Fibroblast of lung (primary cell): Measurements from ENCODE around the gene VWCE.
"Not testable (repeated sequence)": the region's sequence is repeated elsewhere in the genome, so short reads cannot be mapped to it uniquely, and the experiment has no call there.

Experiments used
- EZH2 ChIP-seq: IDR thresholded peaks from 2 replicates; pipeline ENCODE4 v1.5.1; 2012; ENCODE audit warnings: low read length, control low read depth, mild to moderate bottlenecking; ENCODE audit errors: missing control alignments
- TF ChIP-seq, protein P1 (sequence below), 2 donors: IDR thresholded peaks in 1 of 2; conservative IDR thresholded peaks in 1 of 2; 1 replicate in 1 of 2; 2 replicates in 1 of 2; pipeline ENCODE4 v1.5.1; 2011 to 2012; ENCODE audit warnings: low read length in 2 of 2, control low read depth in 1 of 2, inconsistent platforms in 1 of 2, low read depth in 1 of 2, mild to moderate bottlenecking in 1 of 2

GRCh38 chr11:61219016-61219415, 76.1 kb downstream of the VWCE start:
- TF ChIP-seq, protein P1, sequence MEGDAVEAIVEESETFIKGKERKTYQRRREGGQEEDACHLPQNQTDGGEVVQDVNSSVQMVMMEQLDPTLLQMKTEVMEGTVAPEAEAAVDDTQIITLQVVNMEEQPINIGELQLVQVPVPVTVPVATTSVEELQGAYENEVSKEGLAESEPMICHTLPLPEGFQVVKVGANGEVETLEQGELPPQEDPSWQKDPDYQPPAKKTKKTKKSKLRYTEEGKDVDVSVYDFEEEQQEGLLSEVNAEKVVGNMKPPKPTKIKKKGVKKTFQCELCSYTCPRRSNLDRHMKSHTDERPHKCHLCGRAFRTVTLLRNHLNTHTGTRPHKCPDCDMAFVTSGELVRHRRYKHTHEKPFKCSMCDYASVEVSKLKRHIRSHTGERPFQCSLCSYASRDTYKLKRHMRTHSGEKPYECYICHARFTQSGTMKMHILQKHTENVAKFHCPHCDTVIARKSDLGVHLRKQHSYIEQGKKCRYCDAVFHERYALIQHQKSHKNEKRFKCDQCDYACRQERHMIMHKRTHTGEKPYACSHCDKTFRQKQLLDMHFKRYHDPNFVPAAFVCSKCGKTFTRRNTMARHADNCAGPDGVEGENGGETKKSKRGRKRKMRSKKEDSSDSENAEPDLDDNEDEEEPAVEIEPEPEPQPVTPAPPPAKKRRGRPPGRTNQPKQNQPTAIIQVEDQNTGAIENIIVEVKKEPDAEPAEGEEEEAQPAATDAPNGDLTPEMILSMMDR (conservative IDR thresholded peaks at IDR 0.05 in 1 of 2, IDR thresholded peaks at IDR 0.05 in 1 of 2; ENCODE audit: low read depth in 1 of 2, low read length in 2 of 2), result not testable (repeated sequence)
- not testable (repeated sequence) for TF ChIP-seq EZH2
